Neural progenitor cell (in vitro differentiated cells): ENCODE measurements around the gene PDPR. TPM values are rescaled to one million over a fixed set of nuclear protein-coding genes. Genes with fewer than 3 reads are reported as not detected.

ENCODE experiments used
- DNase-seq: peaks from one replicate; pipeline ENCODE4 v3.0.0-alpha.2; 2016; ENCODE audit warnings: low spot score
- H2AFZ ChIP-seq: fragments of 200-600 bp; sonication (generic); replicated peaks from 2 replicates; pipeline ENCODE4 v1.6.1; 2016; ENCODE audit warnings: antibody characterized with exemption
- H3F3A ChIP-seq: fragments of 200-600 bp; sonication (generic); 2 replicates; pipeline ENCODE4 v1.6.1; 2016; ENCODE audit warnings: antibody characterized with exemption, low read depth
- H3K27ac ChIP-seq: fragments of 200-600 bp; sonication (generic); 2 replicates; pipeline ENCODE4 v1.5.1; 2016; ENCODE audit warnings: mild to moderate bottlenecking
- H3K27me3 ChIP-seq: fragments of 200-600 bp; sonication (generic); 2 replicates; pipeline ENCODE4 v1.6.1; 2016; ENCODE audit warnings: mild to moderate bottlenecking, moderate library complexity
- H3K36me3 ChIP-seq: fragments of 200-600 bp; sonication (generic); 2 replicates; pipeline ENCODE4 v1.5.1; 2016
- H3K4me1 ChIP-seq: fragments of 200-600 bp; sonication (generic); 2 replicates; pipeline ENCODE4 v1.6.1; 2016; ENCODE audit warnings: mixed run types
- H3K4me2 ChIP-seq: fragments of 200-600 bp; sonication (generic); 2 replicates; pipeline ENCODE4 v1.6.1; 2016
- H3K4me3 ChIP-seq: fragments of 200-600 bp; sonication (generic); 2 replicates; pipeline ENCODE4 v1.5.1; 2016
- H3K79me2 ChIP-seq: fragments of 200-600 bp; sonication (generic); 2 replicates; pipeline ENCODE4 v1.6.1; 2016; ENCODE audit warnings: low read depth
- H3K9ac ChIP-seq: fragments of 200-600 bp; sonication (generic); 2 replicates; pipeline ENCODE4 v1.6.1; 2016
- H3K9me3 ChIP-seq: fragments of 200-600 bp; sonication (generic); 2 replicates; pipeline ENCODE4 v1.5.1; 2016; ENCODE audit warnings: low read depth
- H4K20me1 ChIP-seq: fragments of 200-600 bp; sonication (generic); 2 replicates; pipeline ENCODE4 v1.6.1; 2016; ENCODE audit warnings: low read depth
- H3K27ac Mint-ChIP-seq: 3 replicates; pipeline ENCODE4 v1.8.0; 2021; ENCODE audit warnings: mixed read lengths
- H3K27me3 Mint-ChIP-seq: 2 replicates; pipeline ENCODE4 v1.8.0; 2022; ENCODE audit warnings: low read depth, mild to moderate bottlenecking, inconsistent platforms, moderate library complexity, mixed read lengths; ENCODE audit not compliant: insufficient read depth
- H3K36me3 Mint-ChIP-seq: 3 replicates; pipeline ENCODE4 v1.8.0; 2021; ENCODE audit warnings: mixed read lengths
- H3K4me1 Mint-ChIP-seq: 3 replicates; pipeline ENCODE4 v1.8.0; 2021; ENCODE audit warnings: mixed read lengths
- H3K4me3 Mint-ChIP-seq: 3 replicates; pipeline ENCODE4 v1.8.0; 2021; ENCODE audit warnings: mild to moderate bottlenecking, moderate library complexity, mixed read lengths
- H3K9me3 Mint-ChIP-seq: 3 replicates; pipeline ENCODE4 v1.8.0; 2020; ENCODE audit warnings: mixed read lengths
- EZH2 ChIP-seq: fragments of 200-600 bp; sonication (generic); IDR thresholded peaks from 2 replicates; pipeline ENCODE4 v1.6.1; 2017; ENCODE audit warnings: antibody characterized with exemption, mild to moderate bottlenecking, moderate library complexity
- EZH2phosphoT487 ChIP-seq: fragments of 200-600 bp; sonication (generic); IDR thresholded peaks from 2 replicates; pipeline ENCODE4 v1.6.1; 2017; ENCODE audit warnings: antibody characterized with exemption
- total RNA-seq: library from RNA; depleted of rRNA; stranded (reverse); fragments of >200 nt; gene quantifications from 2 replicates; pipeline ENCODE4 v1.2.3, GENCODE V29; 2015; ENCODE audit warnings: low replicate concordance
- TF ChIP-seq, protein P1 (sequence below): fragments of 200-600 bp; sonication (generic); IDR thresholded peaks from 2 replicates; pipeline ENCODE4 v1.5.1; 2017; ENCODE audit warnings: antibody characterized with exemption, mild to moderate bottlenecking

Gene PDPR
- total RNA-seq, 1 donor from 2014 or later: 19.5 TPM

DNA sequence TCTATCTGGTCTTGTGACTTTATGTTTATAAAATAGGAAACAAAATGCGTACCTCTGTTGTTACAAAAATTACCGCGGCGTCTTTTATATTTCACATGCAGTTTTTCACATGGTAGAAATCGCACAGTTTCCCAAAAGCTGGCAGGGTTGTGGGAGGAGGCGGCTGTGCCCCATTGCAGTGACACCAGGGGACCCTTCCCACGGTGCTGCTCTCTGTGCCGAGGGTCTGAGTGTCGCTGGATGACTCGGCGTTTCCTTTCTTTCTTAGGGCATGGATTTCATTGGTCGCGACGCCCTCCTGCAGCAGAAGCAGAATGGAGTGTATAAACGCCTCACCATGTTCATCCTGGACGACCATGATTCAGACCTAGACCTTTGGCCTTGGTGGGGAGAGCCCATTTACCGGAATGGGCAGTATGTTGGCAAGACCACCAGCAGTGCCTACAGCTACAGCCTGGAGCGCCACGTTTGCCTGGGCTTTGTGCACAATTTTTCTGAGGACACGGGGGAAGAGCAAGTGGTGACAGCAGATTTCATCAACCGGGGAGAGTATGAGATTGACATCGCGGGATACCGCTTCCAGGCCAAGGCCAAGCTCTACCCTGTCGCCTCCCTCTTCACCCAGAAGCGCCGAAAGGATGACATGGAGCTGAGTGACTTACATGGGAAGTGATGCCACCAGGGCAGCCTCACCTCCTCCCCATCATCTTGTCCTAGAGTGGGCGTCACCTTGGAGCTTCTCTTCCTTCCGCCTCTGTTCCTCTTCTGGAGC lies 42.3 kb downstream of the PDPR start:
- H2AFZ ChIP-seq: no peak overlapping the region
- no peak overlapping the region for H3K27ac ChIP-seq
- no peak overlapping the region for H3K4me2 ChIP-seq
- TF ChIP-seq, protein P1, sequence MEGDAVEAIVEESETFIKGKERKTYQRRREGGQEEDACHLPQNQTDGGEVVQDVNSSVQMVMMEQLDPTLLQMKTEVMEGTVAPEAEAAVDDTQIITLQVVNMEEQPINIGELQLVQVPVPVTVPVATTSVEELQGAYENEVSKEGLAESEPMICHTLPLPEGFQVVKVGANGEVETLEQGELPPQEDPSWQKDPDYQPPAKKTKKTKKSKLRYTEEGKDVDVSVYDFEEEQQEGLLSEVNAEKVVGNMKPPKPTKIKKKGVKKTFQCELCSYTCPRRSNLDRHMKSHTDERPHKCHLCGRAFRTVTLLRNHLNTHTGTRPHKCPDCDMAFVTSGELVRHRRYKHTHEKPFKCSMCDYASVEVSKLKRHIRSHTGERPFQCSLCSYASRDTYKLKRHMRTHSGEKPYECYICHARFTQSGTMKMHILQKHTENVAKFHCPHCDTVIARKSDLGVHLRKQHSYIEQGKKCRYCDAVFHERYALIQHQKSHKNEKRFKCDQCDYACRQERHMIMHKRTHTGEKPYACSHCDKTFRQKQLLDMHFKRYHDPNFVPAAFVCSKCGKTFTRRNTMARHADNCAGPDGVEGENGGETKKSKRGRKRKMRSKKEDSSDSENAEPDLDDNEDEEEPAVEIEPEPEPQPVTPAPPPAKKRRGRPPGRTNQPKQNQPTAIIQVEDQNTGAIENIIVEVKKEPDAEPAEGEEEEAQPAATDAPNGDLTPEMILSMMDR: no peak
- TF ChIP-seq EZH2phosphoT487 (no peak), EZH2 (no peak)
- H3F3A ChIP-seq: no peaks in the 10 kb centered on the region
- H3K9me3 ChIP-seq: no peaks in the 10 kb centered on the region
- no peaks in the 10 kb centered on the region for H3K79me2 ChIP-seq
- H3K36me3 ChIP-seq: no peaks in the 10 kb centered on the region
- peaks cover 32% of the 10 kb centered on the region for H3K36me3 Mint-ChIP-seq
- DNase-seq: no peak
- no peaks in the 10 kb centered on the region for H3K4me1 Mint-ChIP-seq
- no peak overlapping the region for H3K4me3 Mint-ChIP-seq
- no peak overlapping the region for H3K9ac ChIP-seq
- H3K4me1 ChIP-seq: no peaks in the 10 kb centered on the region
- no peaks in the 10 kb centered on the region for H3K27me3 Mint-ChIP-seq
- H3K27me3 ChIP-seq: no peaks in the 10 kb centered on the region
- peaks cover 9% of the 10 kb centered on the region for H4K20me1 ChIP-seq
- H3K9me3 Mint-ChIP-seq: no peaks in the 10 kb centered on the region
- H3K27ac Mint-ChIP-seq: no peak overlapping the region
- H3K4me3 ChIP-seq: no peak overlapping the region

DNA sequence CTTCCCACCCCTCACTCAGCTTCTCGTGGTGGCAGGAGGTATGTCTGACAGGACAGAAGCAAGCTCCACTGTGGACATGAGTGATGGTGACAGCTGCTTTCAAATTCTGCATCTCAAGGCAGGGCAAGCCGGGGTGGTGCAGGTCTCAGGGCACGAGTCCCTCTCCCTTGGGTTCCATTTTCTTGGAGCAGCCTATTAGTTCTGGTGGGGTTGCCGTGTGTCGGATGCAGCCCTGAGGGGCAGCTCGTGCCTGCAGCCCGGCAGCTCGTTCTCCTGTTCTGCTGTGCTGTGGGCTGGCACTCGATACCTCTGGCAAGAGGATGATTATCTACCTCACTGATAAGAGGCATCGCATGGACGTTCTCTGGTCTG lies 43.0 kb downstream of the PDPR start:
- no peak overlapping the region for H3K27ac ChIP-seq
- no peaks in the 10 kb centered on the region for H3K9me3 Mint-ChIP-seq
- no peaks in the 10 kb centered on the region for H3K79me2 ChIP-seq
- no peaks in the 10 kb centered on the region for H3K4me1 Mint-ChIP-seq
- H3K4me3 Mint-ChIP-seq: no peak overlapping the region
- H3K9ac ChIP-seq: no peak overlapping the region
- no peak overlapping the region for H3K4me3 ChIP-seq
- H3K27me3 ChIP-seq: no peaks in the 10 kb centered on the region
- no peaks in the 10 kb centered on the region for H3F3A ChIP-seq
- H3K36me3 Mint-ChIP-seq: peaks cover 30% of the 10 kb centered on the region
- H3K4me2 ChIP-seq: no peak overlapping the region
- no peaks in the 10 kb centered on the region for H3K4me1 ChIP-seq
- H3K9me3 ChIP-seq: no peaks in the 10 kb centered on the region
- no peaks in the 10 kb centered on the region for H3K27me3 Mint-ChIP-seq
- no peaks in the 10 kb centered on the region for H3K36me3 ChIP-seq
- peaks cover 9% of the 10 kb centered on the region for H4K20me1 ChIP-seq
- no peak overlapping the region for H2AFZ ChIP-seq
- no peak for TF ChIP-seq EZH2
- no peak for TF ChIP-seq EZH2phosphoT487
- TF ChIP-seq, protein P1: no peak
- no peak for DNase-seq
- H3K27ac Mint-ChIP-seq: no peak overlapping the region

DNA sequence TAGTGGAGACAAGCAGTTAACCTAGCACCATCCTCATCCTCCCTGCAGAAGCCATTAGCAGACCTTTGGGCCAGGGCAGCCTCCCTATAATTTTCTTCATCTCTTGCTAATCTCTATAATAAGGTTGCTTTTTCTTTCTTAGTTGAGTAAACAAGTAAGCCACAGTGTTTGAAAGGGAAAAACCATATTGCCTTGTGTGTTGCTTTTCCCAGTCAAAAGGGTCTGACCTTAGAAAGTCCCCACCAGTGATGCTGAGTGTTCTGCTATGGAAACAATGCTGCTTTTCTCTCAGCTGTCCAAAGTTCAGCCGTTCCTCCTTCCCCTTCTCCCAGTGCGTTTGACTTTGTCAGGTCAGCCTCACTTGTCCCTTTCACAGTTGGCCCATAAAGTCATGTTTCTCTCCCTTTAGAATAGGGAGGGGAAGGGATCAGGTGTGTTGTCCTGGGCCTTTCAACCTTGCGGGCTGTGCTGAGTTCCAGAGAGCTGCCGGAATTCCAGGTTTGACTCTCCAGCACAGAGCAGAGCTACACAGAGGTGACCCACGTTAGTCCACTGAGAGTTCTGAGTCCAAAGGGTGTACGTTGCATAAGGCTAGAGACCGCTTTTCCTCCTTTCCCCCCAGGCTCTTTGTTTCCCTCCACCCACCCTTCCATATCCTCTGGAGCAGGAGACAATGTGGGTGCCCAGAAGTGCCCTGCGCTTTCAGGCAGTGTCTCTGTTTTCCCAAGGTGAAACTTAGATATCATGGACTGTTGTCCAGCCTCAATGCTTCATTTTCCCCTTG lies 43.5 kb downstream of the PDPR start:
- Mint-ChIP-seq H3K36me3 (peaks cover 27% of the 10 kb centered on the region), H3K27ac (no peak overlapping the region), H3K9me3 (no peaks in the 10 kb centered on the region), H3K27me3 (peaks cover 1% of the 10 kb centered on the region), H3K4me1 (no peaks in the 10 kb centered on the region), H3K4me3 (no peak overlapping the region)
- Histone ChIP-seq H3K79me2 (no peaks in the 10 kb centered on the region), H3K4me2 (no peak overlapping the region), H3K36me3 (no peaks in the 10 kb centered on the region), H3K27ac (no peak overlapping the region), H2AFZ (no peak overlapping the region), H3K9ac (no peak overlapping the region), H3K4me3 (no peak overlapping the region), H3K27me3 (no peaks in the 10 kb centered on the region), H3F3A (no peaks in the 10 kb centered on the region), H4K20me1 (peaks cover 9% of the 10 kb centered on the region), H3K4me1 (no peaks in the 10 kb centered on the region), H3K9me3 (no peaks in the 10 kb centered on the region)
- TF ChIP-seq EZH2 (no peak), EZH2phosphoT487 (no peak)
- TF ChIP-seq, protein P1: no peak
- no peak for DNase-seq
